Islet of Langerhans (tissue), 1 donor: Measurements from ENCODE around the gene PTBP1.

Experiments used
- FAIRE-seq: peaks from one replicate; lab custom pipeline; 2011; peaks lifted over from hg19 to GRCh38; lab: Jason Lieb, UNC

Gene PTBP1

GRCh38 chr19:798415-799075 lies 1.3 kb downstream of the PTBP1 start:
- no peak for FAIRE-seq

- FAIRE-seq, result no peak
Measured at GRCh38 chr19:799076-799881, 2.0 kb downstream of the PTBP1 start.

- no peak for FAIRE-seq
Measured at GRCh38 chr19:800360-801029, 3.2 kb downstream of the PTBP1 start.

- no peak for FAIRE-seq
Measured at GRCh38 chr19:801030-801860, 4.0 kb downstream of the PTBP1 start.

GRCh38 chr19:801861-802497 lies 4.7 kb downstream of the PTBP1 start:
- FAIRE-seq, result no peak

- FAIRE-seq, result no peak
Measured at GRCh38 chr19:802498-803098, 5.3 kb downstream of the PTBP1 start.

GRCh38 chr19:803099-803561 lies 5.9 kb downstream of the PTBP1 start:
- FAIRE-seq, result no peak

- FAIRE-seq, result no peak
Measured at GRCh38 chr19:803686-804418, 6.6 kb downstream of the PTBP1 start.

GRCh38 chr19:804419-805165 lies 7.3 kb downstream of the PTBP1 start:
- no peak for FAIRE-seq

- FAIRE-seq, result no peak
Measured at GRCh38 chr19:805166-805551, 7.9 kb downstream of the PTBP1 start.

GRCh38 chr19:805600-806550 lies 8.6 kb downstream of the PTBP1 start:
- no peak for FAIRE-seq

GRCh38 chr19:806815-807421 lies 9.7 kb downstream of the PTBP1 start:
- FAIRE-seq, result no peak

- no peak for FAIRE-seq
Measured at GRCh38 chr19:807627-808422, 10.6 kb downstream of the PTBP1 start.

- no peak for FAIRE-seq
Measured at GRCh38 chr19:808423-808775, 11.1 kb downstream of the PTBP1 start.

GRCh38 chr19:810077-810855 lies 13.0 kb downstream of the PTBP1 start:
- no peak for FAIRE-seq

- no peak for FAIRE-seq
Measured at GRCh38 chr19:810883-811489, 13.7 kb downstream of the PTBP1 start.
